ENCODE results near the gene COL4A2.

Gene COL4A2

GRCh38 chr13:110419946-110420345 lies 112.9 kb downstream of the COL4A2 start:
- no peaks in the 10 kb centered on the region for H3K27me3 ChIP-seq (ENCODE audit: insufficient read depth, low read depth, severe bottlenecking)
- DNase-seq, result no peak
- no peaks in the 10 kb centered on the region; the same call in 1 of the 2 replicates for H3K36me3 ChIP-seq
- no peaks in the 10 kb centered on the region for H3K9me3 ChIP-seq (ENCODE audit: severe bottlenecking)
- no peak overlapping the region for H3K27ac ChIP-seq
- TF ChIP-seq CTCF (IDR thresholded peaks at IDR 0.05; ENCODE audit: low read depth, low read length), result no peak
- H3K4me3 ChIP-seq (ENCODE audit: low read depth, low read length), result no peak overlapping the region

GRCh38 chr13:110420626-110421025 lies 113.5 kb downstream of the COL4A2 start:
- Histone ChIP-seq H3K27me3 (ENCODE audit: insufficient read depth, low read depth, severe bottlenecking) (no peaks in the 10 kb centered on the region), H3K4me3 (ENCODE audit: low read depth, low read length) (no peak overlapping the region), H3K27ac (no peak overlapping the region), H3K9me3 (ENCODE audit: severe bottlenecking) (no peaks in the 10 kb centered on the region), H3K36me3 (no peaks in the 10 kb centered on the region; the same call in 1 of the 2 replicates)
- DNase-seq, result no peak
- TF ChIP-seq CTCF (IDR thresholded peaks at IDR 0.05; ENCODE audit: low read depth, low read length), result no peak

GRCh38 chr13:110421061-110421460 lies 114.0 kb downstream of the COL4A2 start:
- H3K27me3 ChIP-seq (ENCODE audit: insufficient read depth, low read depth, severe bottlenecking), result no peaks in the 10 kb centered on the region
- no peak overlapping the region for H3K4me3 ChIP-seq (ENCODE audit: low read depth, low read length)
- H3K36me3 ChIP-seq, result no peaks in the 10 kb centered on the region; the same call in 1 of the 2 replicates
- DNase-seq, result no peak
- no peak for TF ChIP-seq CTCF (IDR thresholded peaks at IDR 0.05; ENCODE audit: low read depth, low read length)
- no peak overlapping the region for H3K27ac ChIP-seq
- H3K9me3 ChIP-seq (ENCODE audit: severe bottlenecking), result no peaks in the 10 kb centered on the region

- TF ChIP-seq CTCF (IDR thresholded peaks at IDR 0.05; ENCODE audit: low read depth, low read length), result no peak
- no peak overlapping the region for H3K27ac ChIP-seq
- H3K9me3 ChIP-seq (ENCODE audit: severe bottlenecking), result no peaks in the 10 kb centered on the region
- H3K27me3 ChIP-seq (ENCODE audit: insufficient read depth, low read depth, severe bottlenecking), result no peaks in the 10 kb centered on the region
- no peak overlapping the region for H3K4me3 ChIP-seq (ENCODE audit: low read depth, low read length)
- DNase-seq, result no peak
- no peaks in the 10 kb centered on the region; the same call in 1 of the 2 replicates for H3K36me3 ChIP-seq
Observed at GRCh38 chr13:110421696-110422385, 114.8 kb downstream of the COL4A2 start.

GRCh38 chr13:110422913-110423688 lies 116.0 kb downstream of the COL4A2 start:
- Histone ChIP-seq H3K36me3 (no peaks in the 10 kb centered on the region; the same call in 1 of the 2 replicates), H3K9me3 (ENCODE audit: severe bottlenecking) (no peaks in the 10 kb centered on the region), H3K4me3 (ENCODE audit: low read depth, low read length) (no peak overlapping the region), H3K27ac (no peak overlapping the region), H3K27me3 (ENCODE audit: insufficient read depth, low read depth, severe bottlenecking) (no peaks in the 10 kb centered on the region)
- DNase-seq, result no peak
- no peak for TF ChIP-seq CTCF (IDR thresholded peaks at IDR 0.05; ENCODE audit: low read depth, low read length)

Data from WERI-Rb-1 (cell line).